NCI-H2196 treated with DMSO at 0.1 percent for 48 hours (cell line): ENCODE results near the gene NAV2.
A peak's percentile ranks its signal among the peaks of the same experiment; 100 is the strongest.
"Not testable (repeated sequence)": the region's sequence is repeated elsewhere in the genome, so short reads cannot be mapped to it uniquely, and the experiment has no call there.

Experiments
- DNase-seq: peaks from one replicate; lab custom pipeline; 2025; ENCODE audit not compliant: unreplicated experiment; lab: John Stamatoyannopoulos, UW

The NAV2 gene

DNA sequence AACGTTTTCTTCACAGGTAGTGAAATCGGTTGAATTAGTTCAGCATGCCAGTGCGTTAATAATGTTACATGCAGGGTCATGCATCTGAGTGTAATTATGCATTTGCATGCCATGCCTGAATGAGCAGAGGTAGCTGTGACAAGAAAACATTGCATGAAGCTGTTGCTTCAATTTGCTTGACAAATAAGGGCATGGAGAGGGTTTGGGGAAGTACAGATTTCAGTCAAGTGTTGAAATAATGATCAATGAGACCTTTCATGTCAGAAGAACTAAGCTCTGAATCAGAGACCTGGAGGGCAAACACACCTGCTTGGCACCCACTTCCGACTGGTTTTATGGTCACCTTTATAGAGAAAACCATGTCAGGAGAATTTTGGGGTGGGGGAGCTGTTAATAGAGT is 226.2 kb downstream of the NAV2 start:
- no peak for DNase-seq

DNA sequence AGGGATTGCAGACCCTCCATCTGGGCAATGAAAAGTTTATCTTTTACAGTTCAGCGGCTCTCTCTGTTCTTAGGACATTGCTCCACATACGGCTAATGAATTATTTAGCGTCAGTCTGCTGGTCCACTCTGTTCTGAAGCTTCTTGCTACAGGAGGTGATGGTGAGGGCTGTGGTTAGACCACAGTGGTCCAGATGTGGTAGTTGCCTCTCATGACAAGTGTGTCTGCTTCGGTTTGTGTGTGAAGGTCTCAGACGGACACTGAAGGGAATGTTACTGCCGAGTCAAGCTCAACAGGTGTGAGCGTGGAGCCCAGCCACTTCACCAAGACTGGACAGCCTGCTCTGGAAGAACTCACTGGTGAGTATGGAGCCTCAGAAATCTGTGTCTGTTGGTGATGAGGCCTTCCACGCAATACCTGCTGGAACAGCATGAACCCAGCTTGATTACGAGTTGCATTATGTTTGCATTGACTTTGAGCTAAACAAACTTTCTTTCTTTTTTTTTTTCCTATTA is 226.8 kb downstream of the NAV2 start:
- no peak for DNase-seq

DNA sequence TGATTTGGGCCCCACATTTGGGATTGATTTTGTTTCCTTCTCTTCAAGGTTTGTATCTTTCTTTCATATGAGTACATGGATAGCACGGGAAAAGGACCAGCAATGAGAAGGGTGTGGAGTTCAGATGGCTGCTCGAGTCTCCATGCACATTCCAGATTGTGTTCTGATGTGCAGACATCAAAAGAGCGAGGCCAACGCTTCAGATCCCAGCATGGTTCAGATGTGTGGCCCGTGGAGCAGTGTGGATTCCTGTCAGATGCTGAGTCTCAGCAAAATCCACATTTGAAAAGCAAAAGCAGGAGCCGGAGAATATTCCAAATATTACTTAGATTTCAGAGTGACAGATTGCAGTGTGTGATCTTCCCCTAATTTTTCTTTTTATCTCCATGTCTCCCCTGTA is 228.2 kb downstream of the NAV2 start:
- no peak for DNase-seq

DNA sequence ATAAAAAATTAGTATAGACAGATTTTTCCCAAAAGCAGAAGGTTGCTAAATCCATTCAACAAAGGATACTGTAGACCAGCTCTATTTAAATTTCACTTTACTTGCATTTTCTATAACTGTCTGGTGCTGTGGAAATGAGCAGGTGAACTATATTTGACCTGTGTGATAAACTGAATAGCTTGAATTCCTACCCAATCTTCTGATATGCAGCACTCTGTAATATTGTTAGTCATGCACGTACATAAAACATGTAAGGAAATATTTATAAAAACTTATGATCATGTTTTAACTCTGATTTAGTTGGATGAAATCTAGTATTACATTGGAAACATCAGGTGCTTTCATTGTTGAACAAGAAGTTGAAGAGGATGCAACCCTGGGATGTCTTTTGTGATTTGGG is 234.0 kb downstream of the NAV2 start:
- DNase-seq, result no peak

DNA sequence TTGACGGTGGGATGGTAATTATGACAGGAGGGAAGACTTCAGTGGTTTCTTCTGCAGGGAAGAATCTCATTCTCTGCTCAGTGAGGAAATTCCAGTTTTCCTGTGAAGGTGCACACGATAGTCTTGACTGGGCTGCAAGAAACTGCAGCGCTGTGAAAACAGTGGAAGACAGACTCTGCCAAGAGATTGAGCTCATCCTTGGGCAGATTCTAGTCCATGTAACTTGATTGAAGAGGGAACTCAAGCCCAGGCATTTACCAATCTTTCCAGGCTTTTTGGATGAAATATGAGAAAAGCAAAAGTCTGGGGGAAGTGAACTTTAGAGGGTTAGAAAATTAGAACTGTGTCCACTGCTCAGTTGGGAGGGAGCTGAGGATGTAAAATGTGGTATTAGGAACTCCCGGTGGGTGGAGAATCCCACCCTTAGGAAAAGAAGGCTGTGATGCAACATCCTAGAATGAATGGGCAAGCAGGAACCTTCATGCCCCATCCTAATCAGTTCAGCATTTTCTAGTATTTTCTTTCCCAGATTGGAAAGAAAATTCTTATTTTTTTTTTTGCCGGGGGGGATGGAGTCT is 235.0 kb downstream of the NAV2 start:
- DNase-seq, result no peak

DNA sequence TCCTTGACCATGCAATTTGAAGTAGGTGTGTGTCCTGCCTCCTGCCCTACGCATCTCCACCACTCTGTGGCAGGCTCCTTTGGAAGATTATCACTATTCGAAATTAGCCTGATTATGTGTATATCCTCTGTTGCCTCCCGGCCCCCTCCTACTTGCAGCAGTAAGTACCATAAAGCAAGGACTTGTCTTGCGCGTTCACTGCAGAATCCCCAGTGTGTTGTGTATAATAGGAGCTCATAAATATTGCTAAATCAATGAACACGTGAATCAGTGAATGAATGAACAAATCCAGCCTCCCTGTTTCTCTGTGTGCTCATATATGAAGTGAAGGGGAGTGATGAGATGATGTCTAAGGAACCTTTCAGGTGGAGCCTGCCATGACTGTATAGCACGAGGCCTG is 237.0 kb downstream of the NAV2 start:
- DNase-seq, result no peak

DNA sequence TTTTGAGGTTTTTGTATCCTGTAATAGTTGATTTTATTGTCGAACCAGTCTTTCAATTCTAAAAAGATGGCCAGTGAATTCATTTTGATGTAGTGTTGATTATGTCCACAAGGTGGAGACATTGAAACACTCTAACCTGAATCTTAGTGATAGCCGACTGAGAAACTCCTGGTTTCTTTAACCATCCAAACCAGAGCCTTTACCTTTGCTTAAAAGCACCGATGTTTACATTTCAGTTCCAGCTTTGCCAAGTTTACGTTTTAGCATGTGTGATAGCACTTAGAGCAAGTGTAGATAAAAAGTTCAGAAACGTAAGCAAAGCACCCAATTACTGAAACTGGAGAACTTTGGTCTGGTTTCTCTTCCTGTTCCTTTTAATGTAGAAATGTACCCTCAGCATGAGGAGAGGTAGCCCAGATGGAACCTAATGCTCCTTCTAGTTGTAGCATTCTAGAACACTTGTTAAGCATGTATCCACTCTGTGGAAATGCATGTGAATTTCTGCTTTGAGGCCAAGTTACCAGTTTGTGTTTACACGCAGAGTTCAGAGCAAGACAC is 239.0 kb downstream of the NAV2 start:
- peak; percentile 27 for DNase-seq

DNA sequence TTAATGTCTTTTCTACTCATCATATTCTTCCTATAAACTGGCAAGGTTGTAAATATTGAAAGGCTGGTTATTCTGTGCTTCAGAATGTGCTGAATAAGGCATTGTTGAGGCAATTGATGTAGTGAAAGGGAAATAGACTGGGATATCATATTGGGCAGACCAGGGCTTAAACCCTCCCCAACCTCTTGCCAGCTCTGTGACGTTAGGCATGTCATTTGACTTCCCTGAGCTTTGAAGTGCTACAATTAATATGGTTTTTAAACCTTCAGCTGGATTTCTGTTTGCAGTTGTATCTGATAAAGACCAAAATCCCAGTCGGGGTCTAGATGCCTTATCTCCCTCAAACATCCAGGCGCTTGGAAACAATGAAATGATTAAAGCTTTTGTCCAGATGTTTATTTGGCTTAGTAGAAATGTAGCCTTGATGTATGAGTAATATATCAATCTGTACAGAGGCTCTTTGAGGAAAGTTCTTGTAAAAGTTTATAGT is 239.5 kb downstream of the NAV2 start:
- no peak for DNase-seq

DNA sequence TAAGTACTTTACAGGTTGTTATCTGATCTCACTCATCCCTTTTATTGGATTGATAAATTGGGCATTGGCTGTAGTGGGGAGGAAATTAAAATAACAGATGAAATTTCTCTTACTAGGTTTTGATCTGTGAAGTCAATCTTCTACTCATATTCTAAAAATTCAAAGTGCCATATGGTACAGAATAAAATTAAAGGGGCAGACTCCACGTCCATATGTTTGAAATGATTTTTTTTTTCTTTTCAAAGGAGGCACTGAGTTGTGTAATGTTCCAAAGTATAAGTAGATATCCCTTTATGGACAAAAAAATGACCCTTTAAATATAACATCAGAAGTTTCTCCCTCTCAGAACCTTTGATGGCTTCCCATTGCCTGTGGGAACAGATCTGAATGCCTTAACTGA is 240.3 kb downstream of the NAV2 start:
- no peak for DNase-seq

DNA sequence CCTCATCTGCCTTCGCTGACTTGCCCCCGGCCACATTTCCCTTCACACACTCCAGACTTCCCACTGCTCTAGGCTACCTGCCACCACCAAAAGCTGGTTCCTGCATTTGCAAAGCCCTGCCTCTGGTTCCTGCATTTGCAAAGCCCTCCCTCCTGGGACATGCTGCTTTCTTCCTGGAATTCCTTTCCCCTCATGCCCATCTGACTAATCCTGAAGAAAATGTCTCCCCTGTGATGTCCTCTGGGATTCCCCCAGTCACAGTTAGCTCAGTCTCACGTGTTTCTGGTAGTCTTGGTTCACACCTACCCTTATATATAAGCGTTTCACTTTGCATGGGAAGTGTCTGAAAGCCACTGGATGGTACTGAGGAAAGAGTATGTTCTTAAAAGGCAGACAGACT is 240.7 kb downstream of the NAV2 start:
- DNase-seq, result no peak

DNA sequence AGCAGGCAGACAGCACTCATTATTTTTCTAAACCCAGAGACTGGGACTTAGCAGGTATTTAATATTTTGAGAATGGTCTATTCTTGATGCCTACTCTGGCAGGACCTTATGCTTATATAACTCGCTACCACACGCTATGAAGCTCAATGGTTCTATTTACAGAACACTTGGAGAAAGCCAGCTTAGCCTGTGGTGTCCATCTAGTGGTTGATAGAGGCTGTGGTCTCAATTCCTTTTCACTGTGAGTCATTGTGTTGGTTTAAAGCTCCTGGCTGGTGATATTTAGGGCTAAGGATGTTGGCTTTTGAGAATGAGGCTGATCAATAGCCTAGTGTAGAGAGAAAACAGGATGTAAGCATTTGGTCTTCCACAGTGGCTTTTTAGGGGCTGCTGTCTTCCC is 241.3 kb downstream of the NAV2 start:
- peak; percentile 53 for DNase-seq

DNA sequence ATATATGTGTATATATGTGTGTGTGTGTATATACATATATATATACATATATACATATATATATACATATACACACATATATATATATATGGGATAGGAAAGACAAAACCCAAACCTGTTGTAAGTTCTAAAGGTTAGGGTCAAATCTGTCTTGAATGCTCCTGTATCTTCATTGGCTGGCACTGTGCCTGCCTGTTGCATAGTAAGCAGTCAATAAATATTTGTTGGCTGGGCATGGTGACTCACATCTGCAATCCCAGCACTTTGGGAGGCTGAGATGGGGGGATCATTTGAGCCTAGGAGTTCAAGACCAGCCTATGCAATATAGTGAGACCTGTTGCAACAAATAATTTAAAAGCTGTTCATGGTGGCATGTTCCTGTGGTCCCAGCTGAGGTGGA is 242.3 kb downstream of the NAV2 start:
- DNase-seq, result no peak

DNA sequence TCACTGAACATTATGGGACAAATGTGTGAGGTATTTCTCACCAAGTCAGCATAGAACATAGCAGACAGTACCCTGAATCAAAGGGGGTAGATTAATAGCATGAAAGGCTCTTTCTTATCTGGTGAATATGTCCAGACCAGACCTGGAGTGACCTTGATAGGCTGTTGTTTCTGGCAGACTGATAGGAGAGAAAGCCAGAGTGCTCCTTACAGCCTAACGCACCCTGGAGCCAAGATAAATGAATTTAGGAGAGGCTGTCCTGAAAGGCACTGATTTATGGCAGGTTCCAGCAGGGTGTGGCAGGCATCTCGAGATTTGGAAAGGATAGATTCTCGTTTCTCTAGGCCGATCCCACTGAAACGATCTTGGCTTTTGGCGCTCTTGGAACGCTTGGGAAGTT is 243.0 kb downstream of the NAV2 start:
- DNase-seq, result no peak

DNA sequence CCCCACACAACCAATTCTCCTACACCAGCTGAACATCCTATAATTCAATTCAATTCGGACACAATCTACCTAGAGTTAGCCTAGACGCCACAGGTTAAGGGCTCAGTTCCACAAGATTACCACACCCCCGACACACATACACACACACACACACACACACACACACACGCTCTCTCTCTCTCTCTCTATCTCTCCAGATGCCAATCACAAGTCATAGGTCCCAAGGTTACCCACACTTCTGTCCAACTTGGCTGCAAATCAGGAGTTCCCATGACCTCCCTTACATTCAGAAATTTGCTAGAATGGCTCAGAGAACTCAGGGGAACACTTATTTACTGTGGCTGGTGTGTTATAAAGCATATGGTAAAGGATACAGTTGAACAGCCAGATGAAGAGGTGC is 243.6 kb downstream of the NAV2 start:
- no peak for DNase-seq

DNA sequence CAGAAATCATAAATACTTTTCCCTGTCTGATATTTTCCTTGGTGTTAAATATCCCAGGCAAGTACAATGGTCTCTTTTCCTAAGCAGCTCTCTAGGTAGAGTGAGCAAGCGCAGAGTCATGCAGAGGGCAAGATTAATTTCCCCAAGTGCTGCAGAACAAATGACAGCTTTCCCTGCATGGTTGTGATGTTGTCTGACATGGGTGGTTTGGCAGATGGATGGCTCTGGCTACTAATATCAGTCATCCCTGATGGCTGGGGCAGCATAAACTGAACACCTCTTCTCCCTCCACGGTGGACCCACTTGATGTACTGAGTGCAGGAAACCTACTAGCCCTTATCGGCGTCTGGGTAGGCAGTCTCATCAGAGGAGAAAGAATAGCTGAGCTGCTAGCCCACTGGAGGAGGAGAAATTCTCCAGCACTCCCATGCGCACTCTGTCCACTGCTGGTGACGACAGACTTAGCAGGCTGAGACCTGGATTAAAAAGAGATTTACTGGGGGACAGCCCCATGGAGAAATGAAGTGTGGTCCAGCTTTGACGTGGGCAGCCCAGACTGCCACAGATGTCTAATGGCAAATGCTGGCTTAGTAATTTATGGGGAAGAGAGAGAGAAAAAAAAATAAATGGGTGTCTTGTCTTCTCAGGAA is 244.8 kb downstream of the NAV2 start:
- DNase-seq, result no peak

DNA sequence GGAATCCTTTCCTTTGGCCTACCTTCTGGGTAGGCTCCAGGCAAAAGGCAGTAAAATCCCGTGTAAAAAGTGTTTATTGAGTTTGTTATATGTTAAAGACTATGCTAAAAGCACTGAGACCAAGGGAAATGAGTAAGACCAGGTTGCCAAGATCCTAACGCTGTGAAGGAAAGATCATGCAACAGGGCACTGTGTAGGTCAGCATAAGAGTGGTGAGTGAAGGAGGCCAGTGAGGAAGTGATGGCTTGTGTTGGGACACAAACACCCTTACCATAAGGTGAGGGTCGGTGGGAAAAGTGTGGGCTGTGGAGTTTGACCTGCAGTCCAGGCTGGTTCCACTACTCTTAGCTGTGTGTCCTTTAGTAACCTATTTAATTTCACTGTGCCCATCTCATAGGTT is 245.6 kb downstream of the NAV2 start:
- DNase-seq, result no peak

DNA sequence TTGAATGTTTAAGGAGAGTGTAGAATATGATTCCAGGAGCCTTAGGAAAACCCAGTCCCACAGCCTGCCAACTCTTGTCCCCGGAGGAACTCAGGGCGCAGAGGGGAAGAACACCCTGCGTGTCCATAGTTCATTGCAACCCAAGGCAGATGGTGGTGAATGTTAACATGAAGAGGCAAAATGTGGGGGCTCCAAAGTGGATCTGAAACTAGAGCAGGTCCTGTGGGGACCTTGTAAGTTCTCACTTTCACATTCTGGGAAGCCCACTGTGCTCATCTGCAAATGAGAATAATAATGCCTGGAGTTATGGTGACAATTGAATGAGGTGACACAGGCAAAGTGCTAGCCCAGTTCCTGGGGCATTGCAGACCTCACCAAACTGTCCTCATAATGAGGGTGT is 246.6 kb downstream of the NAV2 start:
- DNase-seq, result no peak

DNA sequence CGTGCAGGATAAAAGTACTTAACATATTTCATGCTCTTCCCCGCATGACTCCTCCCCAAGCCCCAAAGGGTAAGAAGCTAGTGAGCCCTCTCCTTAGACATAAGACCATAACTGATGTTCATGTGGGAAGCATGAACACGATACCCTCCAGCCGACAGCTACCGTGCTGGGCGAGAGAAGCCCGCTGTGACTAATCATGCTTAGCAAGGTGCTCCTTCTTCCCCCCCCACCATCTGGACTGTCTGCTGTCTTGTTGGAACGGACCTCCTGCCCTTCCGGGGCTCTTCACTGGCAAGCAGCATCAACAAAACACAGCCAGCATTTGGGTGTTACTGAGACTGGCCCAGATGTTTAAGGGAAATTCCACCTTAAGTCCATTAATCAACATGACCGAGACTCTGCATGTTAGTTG is 247.0 kb downstream of the NAV2 start:
- DNase-seq, result no peak

DNA sequence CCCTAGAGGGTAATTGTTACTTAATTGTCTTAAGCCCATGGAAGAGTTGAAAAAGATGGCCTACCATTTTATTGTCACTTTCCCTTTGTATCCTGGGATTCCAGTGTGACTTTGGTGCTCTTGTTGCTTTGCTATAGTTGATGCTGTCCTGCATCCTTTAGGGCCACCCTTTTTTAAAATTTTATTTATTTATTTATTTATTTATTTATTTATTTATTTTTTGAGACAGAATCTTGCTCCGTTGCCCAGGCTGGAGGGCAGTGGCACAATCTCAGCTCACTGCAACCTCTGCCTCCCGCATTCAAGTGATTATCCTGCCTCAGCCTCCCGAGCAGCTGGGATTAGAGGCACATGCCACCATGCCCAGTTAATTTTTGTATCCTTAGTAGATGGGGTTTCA is 247.8 kb downstream of the NAV2 start:
- not testable (repeated sequence) for DNase-seq

DNA sequence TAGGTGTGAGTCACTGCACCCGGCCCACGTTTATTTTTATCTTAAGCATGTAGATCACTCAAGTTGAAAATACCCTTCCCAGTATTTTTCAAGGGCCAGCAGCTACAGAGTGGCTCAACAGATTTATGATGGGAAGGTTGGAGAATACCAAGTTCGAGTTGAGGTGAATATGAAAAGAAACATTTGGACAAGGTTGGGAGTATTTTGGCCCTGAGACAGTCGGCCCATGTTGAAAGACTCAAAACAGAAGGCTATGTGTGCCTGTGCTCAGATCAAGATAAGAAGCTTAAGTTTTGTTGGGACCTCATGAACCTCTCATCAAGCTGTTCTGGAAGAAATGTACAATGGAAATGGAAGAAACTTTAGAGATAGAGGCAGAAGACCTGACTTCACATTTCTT is 248.6 kb downstream of the NAV2 start:
- no peak for DNase-seq

DNA sequence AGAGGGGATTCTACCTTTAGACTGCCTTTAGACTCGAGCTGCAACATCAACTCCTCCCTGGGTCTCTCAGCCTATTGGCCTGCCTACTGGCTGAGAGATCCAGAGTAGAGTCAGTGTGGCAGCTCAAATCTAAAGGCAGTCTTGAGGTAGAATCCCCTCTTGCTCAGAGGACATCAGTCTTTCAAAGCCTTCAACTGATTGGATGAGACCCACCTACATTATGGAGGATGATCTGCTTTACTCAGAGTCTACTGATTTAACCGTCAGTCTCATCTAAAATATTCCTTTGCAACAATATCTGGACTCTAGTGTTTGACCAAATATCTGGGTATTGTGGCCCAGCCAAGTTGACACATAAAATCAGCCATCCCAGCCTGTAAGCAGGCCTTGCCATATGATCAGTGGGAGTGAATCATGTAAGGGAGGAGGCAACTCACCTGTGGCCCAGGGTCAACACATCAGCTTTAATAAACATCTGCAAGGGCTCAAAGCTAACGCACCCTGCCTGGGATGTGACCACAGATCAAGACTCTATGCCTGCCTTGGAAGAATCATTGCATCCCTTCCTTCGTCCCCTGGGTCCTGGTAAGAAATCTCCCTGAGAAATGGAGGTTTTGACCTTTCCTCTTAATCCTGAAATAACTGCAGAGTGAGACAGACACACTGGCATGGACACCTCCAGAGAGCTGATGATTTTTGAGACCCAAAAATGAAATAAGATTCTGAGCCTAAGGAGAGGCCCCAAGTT is 249.6 kb downstream of the NAV2 start:
- DNase-seq, result no peak

DNA sequence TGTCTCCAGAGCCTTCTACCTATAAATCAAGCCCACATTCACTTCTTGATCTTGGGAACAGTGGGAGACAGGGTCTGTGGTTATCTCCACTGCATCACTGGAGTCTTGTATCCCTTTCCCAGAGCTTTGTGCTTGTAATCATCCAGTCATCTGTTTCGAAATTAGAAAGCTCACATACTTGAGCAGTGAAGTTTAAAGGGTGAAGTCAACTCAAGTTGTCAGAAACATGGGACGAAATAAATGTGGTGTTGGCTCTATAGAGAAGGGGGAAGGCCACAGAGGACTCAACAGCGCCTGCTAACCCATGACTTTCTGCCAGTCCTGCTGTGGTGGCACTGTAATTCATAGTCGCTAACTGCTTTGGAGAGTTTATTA is 250.2 kb downstream of the NAV2 start:
- no peak for DNase-seq
